Cardiac muscle cell (in vitro differentiated cells and primary cell): ENCODE measurements around the gene ASH1L. TPM values are rescaled to one million over a fixed set of nuclear protein-coding genes. Genes with fewer than 3 reads are reported as not detected.

Experiments used
- DNase-seq, 2 donors: peaks; one replicate each; pipeline versions ENCODE4 v3.0.0 to v3.0.0-alpha.2; 2010 to 2017; ENCODE audit warnings: low read depth in 1 of 2, low spot score in 1 of 2
- H3K27ac ChIP-seq: fragments of 200-600 bp; sonication (generic); 2 replicates; pipeline ENCODE4 v1.5.1; 2016
- H3K27me3 ChIP-seq: fragments of 200-600 bp; sonication (generic); 2 replicates; pipeline ENCODE4 v1.6.0; 2016; ENCODE audit warnings: control low read depth
- H3K36me3 ChIP-seq: fragments of 200-600 bp; sonication (generic); 2 replicates; pipeline ENCODE4 v1.5.1; 2016; ENCODE audit warnings: control low read depth
- H3K4me1 ChIP-seq: fragments of 200-600 bp; sonication (generic); 2 replicates; pipeline ENCODE4 v1.8.1; 2017; ENCODE audit warnings: low read depth, mild to moderate bottlenecking, mixed run types
- H3K4me3 ChIP-seq: fragments of 200-600 bp; sonication (generic); 2 replicates; pipeline ENCODE4 v1.5.1; 2016; ENCODE audit warnings: mild to moderate bottlenecking
- H3K9me3 ChIP-seq: fragments of 200-600 bp; sonication (generic); 2 replicates; pipeline ENCODE4 v1.5.1; 2017; ENCODE audit warnings: low read depth, mild to moderate bottlenecking, control low read depth
- CTCF ChIP-seq: IDR thresholded peaks from 2 replicates; pipeline ENCODE4 v1.5.1; 2012; ENCODE audit warnings: low read depth, mild to moderate bottlenecking, low read length
- polyA plus RNA-seq: library from polyadenylated mRNA; unstranded; fragments of >200 nt; fragmentation: Nextera tagmentation; extraction: Ambion mirVana; gene quantifications from 2 replicates; pipeline ENCODE4 v1.2.1, GENCODE V29; 2016
- total RNA-seq: library from RNA; depleted of rRNA; stranded (reverse); fragments of >200 nt; gene quantifications from 2 replicates; pipeline ENCODE4 v1.2.3, GENCODE V29; 2016

The ASH1L gene
- total and polyA plus RNA-seq, 2 experiments from 2014 or later, result 25.9 to 31.2 TPM

- Histone ChIP-seq H3K9me3 (no peaks in the 10 kb centered on the region), H3K36me3 (no peaks in the 10 kb centered on the region), H3K27ac (no peak overlapping the region), H3K27me3 (peaks cover 8% of the 10 kb centered on the region), H3K4me1 (no peaks in the 10 kb centered on the region), H3K4me3 (no peak overlapping the region)
- DNase-seq, result no peak
- TF ChIP-seq CTCF, result no peak
Measured at GRCh38 chr1:155287987-155288543, 274.5 kb downstream of the ASH1L start.

- Histone ChIP-seq H3K27ac (no peak overlapping the region), H3K36me3 (no peaks in the 10 kb centered on the region), H3K4me3 (no peak overlapping the region), H3K4me1 (no peaks in the 10 kb centered on the region), H3K27me3 (no peaks in the 10 kb centered on the region), H3K9me3 (no peaks in the 10 kb centered on the region)
- DNase-seq, result no peak
- TF ChIP-seq CTCF, result no peak
Measured at GRCh38 chr1:155286544-155286943, 276.1 kb downstream of the ASH1L start.

- Histone ChIP-seq H3K27ac (no peak overlapping the region), H3K36me3 (no peaks in the 10 kb centered on the region), H3K4me3 (no peak overlapping the region), H3K9me3 (no peaks in the 10 kb centered on the region), H3K4me1 (no peaks in the 10 kb centered on the region), H3K27me3 (no peaks in the 10 kb centered on the region)
- no peak for DNase-seq
- no peak for TF ChIP-seq CTCF
Measured at GRCh38 chr1:155285631-155286044, 277.0 kb downstream of the ASH1L start.

Other genes with a start within 250 kb of the ASH1L start
- 25.9 and 35.6 TPM in 2 replicates for gene RUSC1, start 241.9 kb downstream of the ASH1L start, total RNA-seq
- 26.7 and 44.4 TPM in 2 replicates for gene RUSC1, start 241.9 kb downstream of the ASH1L start, polyA plus RNA-seq
- gene MSTO1, start 47.4 kb upstream of the ASH1L start, total RNA-seq, result 37.8 and 52.7 TPM in 2 replicates
- gene MSTO1, start 47.4 kb upstream of the ASH1L start, polyA plus RNA-seq, result 59.8 and 70.5 TPM in 2 replicates
- gene YY1AP1, start 126.0 kb upstream of the ASH1L start, total RNA-seq, result 33.6 and 44.7 TPM in 2 replicates
- gene YY1AP1, start 126.0 kb upstream of the ASH1L start, polyA plus RNA-seq, result 42.0 and 43.3 TPM in 2 replicates
- gene DAP3, start 126.3 kb upstream of the ASH1L start, total RNA-seq, result 91.2 and 104 TPM in 2 replicates
- gene DAP3, start 126.3 kb upstream of the ASH1L start, polyA plus RNA-seq, result 116 and 120 TPM in 2 replicates